GM12891 (cell line): Measurements from ENCODE around the gene TMTC4. TPM values are rescaled to one million over a fixed set of nuclear protein-coding genes. Genes with fewer than 3 reads are reported as not detected.
A peak's percentile ranks its signal among the peaks of the same experiment; 100 is the strongest.
"Not testable (repeated sequence)": the region's sequence is repeated elsewhere in the genome, so short reads cannot be mapped to it uniquely, and the experiment has no call there.

ENCODE experiments used
- DNase-seq: peaks from one replicate; pipeline ENCODE4 v3.0.0; 2011; ENCODE audit warnings: low spot score; ENCODE audit not compliant: insufficient read length
- FAIRE-seq: peaks from 2 replicates; lab custom pipeline; 2011; peaks lifted over from hg19 to GRCh38; lab: Jason Lieb, UNC
- PAX5 ChIP-seq: IDR thresholded peaks from 2 replicates; pipeline ENCODE4 v1.6.1; 2011; ENCODE audit warnings: low read length, moderate library complexity, mild to moderate bottlenecking; ENCODE audit not compliant: insufficient read depth, severe bottlenecking
- POLR2A ChIP-seq: IDR thresholded peaks from 2 replicates; pipeline ENCODE4 v1.6.1; 2011; ENCODE audit warnings: low read depth, low read length, control low read depth
- POLR2AphosphoS5 ChIP-seq: IDR thresholded peaks from 2 replicates; pipeline ENCODE4 v1.6.1; 2011; ENCODE audit warnings: low read depth, low read length, control low read depth
- POU2F2 ChIP-seq: IDR thresholded peaks from 2 replicates; pipeline ENCODE4 v1.6.1; 2011; ENCODE audit warnings: low read depth, mild to moderate bottlenecking, control low read depth, low read length, moderate library complexity
- SPI1 ChIP-seq: IDR thresholded peaks from 2 replicates; pipeline ENCODE4 v1.6.1; 2011; ENCODE audit warnings: low read depth, low read length, control low read depth
- TAF1 ChIP-seq: IDR thresholded peaks from 2 replicates; pipeline ENCODE4 v1.6.1; 2011; ENCODE audit warnings: low read depth, low read length, control low read depth
- polyA plus RNA-seq: library from polyadenylated mRNA; unstranded; fragments of >200 nt; gene quantifications from one replicate; pipeline ENCODE4 v1.2.1, GENCODE V29; 2012; ENCODE audit warnings: low read depth, missing spikeins, inconsistent platforms; ENCODE audit not compliant: missing spikeins

The TMTC4 gene, protein sequence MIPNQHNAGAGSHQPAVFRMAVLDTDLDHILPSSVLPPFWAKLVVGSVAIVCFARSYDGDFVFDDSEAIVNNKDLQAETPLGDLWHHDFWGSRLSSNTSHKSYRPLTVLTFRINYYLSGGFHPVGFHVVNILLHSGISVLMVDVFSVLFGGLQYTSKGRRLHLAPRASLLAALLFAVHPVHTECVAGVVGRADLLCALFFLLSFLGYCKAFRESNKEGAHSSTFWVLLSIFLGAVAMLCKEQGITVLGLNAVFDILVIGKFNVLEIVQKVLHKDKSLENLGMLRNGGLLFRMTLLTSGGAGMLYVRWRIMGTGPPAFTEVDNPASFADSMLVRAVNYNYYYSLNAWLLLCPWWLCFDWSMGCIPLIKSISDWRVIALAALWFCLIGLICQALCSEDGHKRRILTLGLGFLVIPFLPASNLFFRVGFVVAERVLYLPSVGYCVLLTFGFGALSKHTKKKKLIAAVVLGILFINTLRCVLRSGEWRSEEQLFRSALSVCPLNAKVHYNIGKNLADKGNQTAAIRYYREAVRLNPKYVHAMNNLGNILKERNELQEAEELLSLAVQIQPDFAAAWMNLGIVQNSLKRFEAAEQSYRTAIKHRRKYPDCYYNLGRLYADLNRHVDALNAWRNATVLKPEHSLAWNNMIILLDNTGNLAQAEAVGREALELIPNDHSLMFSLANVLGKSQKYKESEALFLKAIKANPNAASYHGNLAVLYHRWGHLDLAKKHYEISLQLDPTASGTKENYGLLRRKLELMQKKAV
- polyA plus RNA-seq: 4.3 TPM

DNA sequence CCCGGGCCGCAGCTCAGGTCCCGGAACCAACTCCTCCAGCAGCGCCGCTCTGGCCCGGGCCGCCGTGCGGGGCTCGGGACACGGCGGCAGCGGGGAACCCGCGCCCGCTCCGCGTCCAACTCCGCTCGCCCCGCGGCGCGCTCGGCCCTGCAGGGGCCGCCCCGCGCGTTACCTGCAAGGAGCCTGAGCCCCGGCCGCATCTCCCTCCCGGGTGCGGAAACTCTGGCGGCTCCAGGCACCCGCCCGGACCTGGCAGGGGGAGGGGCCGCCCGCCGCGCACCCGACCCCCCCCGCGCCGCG is at the start of gene TMTC4:
TMTC4 (minus strand) TSS at position 224 of the 300 bp plus-strand sequence. CDS start 4,433 bp downstream, outside the sequence.
- FAIRE-seq (no peak), DNase-seq (no peak)
- TF ChIP-seq TAF1: no peak
- TF ChIP-seq POU2F2: no peak
- TF ChIP-seq POLR2A: no peak
- no peak for TF ChIP-seq PAX5
- TF ChIP-seq SPI1: no peak
- no peak for TF ChIP-seq POLR2AphosphoS5

DNA sequence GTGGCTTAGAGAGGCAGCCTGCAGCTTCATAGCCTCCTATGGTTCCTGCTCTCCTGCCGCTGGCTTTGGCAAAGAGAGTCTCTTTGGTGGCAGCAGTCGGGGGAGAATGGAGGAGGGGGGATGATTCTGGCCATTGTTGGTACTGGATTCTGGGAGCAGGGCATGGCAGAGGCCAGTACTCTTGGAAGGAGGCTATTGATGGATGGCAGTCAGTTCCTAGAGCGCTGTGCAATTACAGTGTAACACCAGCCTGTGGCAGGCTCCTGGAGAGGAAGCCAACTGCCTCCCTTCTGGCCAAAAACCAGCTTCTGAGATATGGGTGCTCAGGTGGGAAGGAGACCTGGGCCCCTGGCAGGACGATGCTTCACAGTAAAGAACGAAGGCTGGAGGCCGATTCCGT is 47.9 kb upstream of the TMTC4 start:
- no peak for FAIRE-seq
- no peak for DNase-seq
- TF ChIP-seq SPI1 (no peak), TAF1 (no peak), POLR2AphosphoS5 (no peak), POU2F2 (no peak), POLR2A (no peak), PAX5 (no peak)

DNA sequence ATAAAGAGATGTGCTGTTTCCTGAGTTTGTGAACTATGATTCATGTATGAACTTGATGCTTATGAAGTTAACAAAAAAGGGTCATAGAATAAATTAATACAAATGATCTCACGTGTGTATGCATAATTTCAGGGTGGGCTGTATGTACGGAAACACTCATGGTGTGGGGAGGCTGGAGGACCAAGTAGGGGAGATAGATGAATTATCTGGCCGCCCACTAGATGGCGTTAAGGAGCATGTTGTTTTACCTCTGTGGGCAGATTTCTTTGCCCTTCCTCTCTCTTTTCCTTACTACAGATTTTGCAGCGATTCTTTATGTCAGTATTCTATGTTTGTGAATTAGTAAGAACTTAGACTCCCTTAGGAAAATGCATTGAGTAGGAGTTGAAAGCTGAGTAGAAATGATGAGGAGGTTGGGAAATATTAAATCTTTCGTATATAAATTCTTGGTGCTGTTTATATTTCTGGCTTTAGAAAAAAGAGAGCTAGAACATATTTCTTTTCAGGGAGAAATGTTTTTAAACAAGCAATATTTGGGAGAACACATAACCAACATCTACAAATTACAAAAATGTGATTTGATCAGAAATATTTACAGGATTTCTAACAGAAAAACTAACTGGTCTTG is 47.4 kb upstream of the TMTC4 start:
- peak; percentile 64 for FAIRE-seq
- TF ChIP-seq SPI1 (0 out of 2 replicates have a peak, but pooled peaks have one; percentile 3), POLR2A (no peak)
- peak; percentile 30 for DNase-seq

DNA sequence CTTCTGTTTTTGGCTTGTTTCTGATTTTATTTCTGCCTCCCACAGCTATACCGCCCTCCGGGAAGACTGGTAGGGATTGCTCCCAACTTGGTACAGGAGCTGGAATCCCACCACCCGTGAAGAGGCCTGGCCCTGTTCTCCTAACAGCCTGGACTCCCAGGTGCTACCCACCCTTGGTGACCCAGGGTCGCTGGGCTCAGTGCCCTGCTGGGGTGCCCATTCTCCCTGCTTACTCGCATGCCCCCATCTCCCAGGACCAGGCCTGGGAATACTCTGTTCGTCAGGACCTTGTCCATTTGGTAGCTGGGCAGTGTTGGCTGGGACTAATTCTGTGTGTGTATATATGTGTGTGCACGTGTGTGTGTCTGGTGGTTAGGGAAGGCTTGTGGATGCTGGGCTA is 41.0 kb upstream of the TMTC4 start:
- no peak for DNase-seq
- FAIRE-seq: no peak
- TF ChIP-seq POLR2A (no peak), PAX5 (no peak), POU2F2 (no peak), POLR2AphosphoS5 (no peak), SPI1 (no peak), TAF1 (no peak)

DNA sequence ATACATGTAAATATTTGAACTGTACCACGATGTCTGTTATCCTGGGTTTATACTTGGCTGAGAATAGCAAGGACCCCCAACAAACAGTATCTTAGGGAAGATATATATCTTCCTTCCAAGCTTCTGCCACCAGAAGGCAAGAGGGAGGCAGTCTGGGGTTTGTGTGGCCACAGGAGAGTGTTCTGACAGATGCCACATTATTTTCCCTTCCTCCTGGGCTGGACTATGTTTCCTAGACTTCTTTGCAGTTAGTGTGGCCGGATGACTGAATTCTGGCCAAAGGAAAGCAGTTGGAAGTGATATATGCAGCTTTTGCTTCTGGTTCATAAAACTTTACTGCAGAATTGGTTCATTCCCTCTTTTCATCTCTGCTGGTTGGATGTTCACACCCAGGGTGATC is 39.9 kb upstream of the TMTC4 start:
- TF ChIP-seq POU2F2: no peak
- TF ChIP-seq POLR2AphosphoS5: no peak
- TF ChIP-seq TAF1: no peak
- TF ChIP-seq POLR2A: no peak
- TF ChIP-seq SPI1: no peak
- TF ChIP-seq PAX5: no peak
- no peak for FAIRE-seq

DNA sequence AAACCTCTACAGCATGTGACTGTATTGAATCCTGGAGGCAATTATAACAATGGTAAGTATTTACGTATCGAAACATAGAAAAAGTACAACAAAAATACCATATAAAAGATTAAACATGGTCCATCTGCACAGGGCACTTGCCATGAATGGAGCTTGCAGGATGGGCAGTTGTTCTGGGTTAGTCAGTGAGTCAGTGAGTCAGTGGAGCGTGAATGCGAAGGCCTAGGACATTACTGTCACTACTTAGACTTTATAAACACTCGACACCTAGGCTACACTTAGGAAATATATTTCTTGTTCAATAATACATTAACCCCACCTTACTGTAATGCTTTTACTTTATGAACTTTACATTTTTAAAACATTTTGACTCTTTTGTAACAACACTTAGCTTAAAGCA is 35.6 kb upstream of the TMTC4 start:
- FAIRE-seq: no peak
- no peak for DNase-seq
- TF ChIP-seq POLR2AphosphoS5 (no peak), POLR2A (no peak), TAF1 (no peak), PAX5 (no peak), SPI1 (no peak), POU2F2 (no peak)

More for the DNA sequence above, 39.9 kb upstream of the TMTC4 start:
- no peak for DNase-seq

DNA sequence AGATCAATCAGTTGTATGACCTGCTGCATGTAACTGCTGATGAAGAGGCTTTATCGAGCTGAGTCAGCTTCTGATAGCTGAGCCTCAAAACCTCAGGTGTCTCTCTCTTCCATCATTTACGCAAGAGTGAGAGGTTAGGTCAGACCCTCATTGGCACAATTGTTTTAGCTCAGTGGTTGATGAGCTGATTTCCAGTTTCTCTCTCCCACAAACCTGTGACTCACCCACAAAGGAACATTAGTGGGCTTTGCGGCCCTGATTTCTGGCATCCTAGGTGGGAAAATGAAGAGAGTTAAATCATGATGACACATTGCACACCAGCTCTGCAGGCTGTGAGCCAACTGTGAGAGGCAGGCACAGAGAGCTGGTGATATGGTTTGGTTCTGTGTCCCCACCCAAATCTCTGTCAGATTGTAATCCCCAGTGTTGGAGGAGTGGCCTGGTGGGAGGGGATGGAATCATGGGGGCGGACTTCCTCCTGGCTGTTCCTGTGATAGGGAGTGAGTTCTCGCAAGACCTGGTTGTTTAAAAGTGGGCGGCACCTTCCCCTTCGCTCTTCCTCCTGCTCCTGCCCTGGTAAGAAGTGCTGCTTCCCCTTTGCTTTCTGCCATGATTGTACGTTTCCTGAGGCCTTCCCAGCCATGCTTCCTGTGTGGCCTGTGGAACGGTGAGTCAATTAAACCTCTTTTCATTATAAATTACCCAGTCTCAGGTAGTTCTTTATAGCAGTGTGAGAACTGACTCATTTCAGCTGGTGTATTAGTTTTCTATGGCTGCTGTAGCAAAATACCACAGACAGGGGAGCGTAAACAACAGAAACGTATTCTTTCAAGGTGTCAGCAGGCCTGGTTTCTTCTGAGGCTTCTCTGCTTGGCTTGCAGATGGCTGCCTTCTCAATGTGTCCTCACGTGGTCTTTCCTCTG is 33.5 kb upstream of the TMTC4 start:
- FAIRE-seq: no peak
- TF ChIP-seq POLR2A (no peak), SPI1 (no peak), POLR2AphosphoS5 (no peak), PAX5 (no peak), POU2F2 (no peak), TAF1 (no peak)
- DNase-seq: no peak

DNA sequence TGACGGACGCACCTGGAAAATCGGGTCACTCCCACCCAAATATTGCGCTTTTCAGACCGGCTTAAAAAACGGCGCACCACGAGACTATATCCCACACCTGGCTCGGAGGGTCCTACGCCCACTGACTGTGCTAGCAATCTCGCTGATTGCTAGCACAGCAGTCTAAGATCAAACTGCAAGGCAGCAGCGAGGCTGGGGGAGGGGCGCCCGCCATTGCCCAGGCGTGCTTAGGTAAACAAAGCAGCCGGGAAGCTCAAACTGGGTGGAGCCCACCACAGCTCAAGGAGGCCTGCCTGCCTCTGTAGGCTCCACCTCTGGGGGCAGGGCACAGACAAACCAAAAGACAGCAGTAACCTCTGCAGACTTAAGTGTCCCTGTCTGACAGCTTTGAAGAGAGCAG is 23.7 kb upstream of the TMTC4 start:
- not testable (repeated sequence) for FAIRE-seq, DNase-seq

DNA sequence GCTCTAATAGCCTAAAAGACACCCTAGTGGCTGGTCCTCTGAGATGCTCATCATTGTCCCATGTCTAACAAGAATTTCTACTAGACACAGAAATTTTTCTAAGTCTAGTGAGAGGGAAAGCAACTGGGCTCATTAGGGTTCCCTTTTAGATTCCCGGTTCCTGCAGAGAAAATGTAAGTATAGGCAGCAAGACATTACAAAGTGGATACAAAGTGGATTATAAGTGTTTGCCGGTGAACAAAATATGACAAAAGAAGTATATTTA is 20.8 kb upstream of the TMTC4 start:
- TF ChIP-seq POLR2AphosphoS5 (no peak), SPI1 (no peak), POU2F2 (no peak), PAX5 (no peak), POLR2A (no peak), TAF1 (no peak)
- no peak for DNase-seq
- FAIRE-seq: no peak
